Measurements from ENCODE around the gene ZP4. TPM values are rescaled to one million over a fixed set of nuclear protein-coding genes. Genes with fewer than 3 reads are reported as not detected.

The ZP4 gene
- total RNA-seq (2012; rRNA removed), result not detected in 2 replicates
- not detected in 2 replicates for polyA plus RNA-seq (2012; rRNA removed)
- polyA plus RNA-seq (2012; cell fraction: cytosol; rRNA removed), result not detected in 2 replicates
- not detected in 2 replicates for polyA plus RNA-seq (2012; cell fraction: nucleus; rRNA removed; ENCODE audit: low replicate concordance)
- Bru-seq, nascent RNA, result not detected
- BruChase-seq, experiment 1, labeled RNA remaining after a 6-hour chase, result not detected
- not detected for BruChase-seq, experiment 2, labeled RNA remaining after a 2-hour chase
- long read RNA-seq, result 0 reads

DNA sequence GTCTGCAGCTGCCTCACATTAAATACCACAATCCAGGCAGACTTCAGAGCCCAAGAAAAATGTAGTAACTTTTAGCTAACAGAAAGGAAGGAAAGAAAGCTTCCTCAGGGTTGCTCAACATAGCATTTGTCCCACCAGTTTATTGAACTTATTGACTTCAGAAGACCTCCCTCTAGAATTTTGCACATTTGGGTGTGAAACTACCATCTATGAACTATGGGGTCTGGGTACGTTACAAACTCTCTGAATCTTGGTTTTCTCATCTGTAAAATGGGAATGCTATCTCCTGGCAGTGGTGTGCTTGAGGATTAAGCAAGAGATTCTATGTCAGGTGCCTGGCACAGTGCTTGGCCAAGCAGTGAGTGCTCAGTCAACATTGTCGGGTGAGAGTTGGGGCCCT is at the start of gene ZP4:
Gene ZP4, minus strand, starts transcription at position 101 of the 400 bp plus-strand sequence. CDS start 287 bp downstream, outside the sequence.
- no peaks in the 10 kb centered on the region for H3K4me1 ChIP-seq (ENCODE audit: control insufficient read depth, insufficient read depth, low read length)
- dilution Hi-C loops (cut with HindIII; ENCODE audit: low sequenced_read_pairs, unreplicated experiment), result no loop called here

More for the DNA sequence above, at the start of gene ZP4:
- no peak within 1 kb of the TSS for H3K4me3 ChIP-seq (ENCODE audit: insufficient read depth, low read depth, low read length)
- no peak within 1 kb of the TSS for H3K18ac ChIP-seq (ENCODE audit: low read depth, low read length)
- ATAC-seq (ENCODE audit: low read depth) (no peak), DNase-seq (no peak)
- no peaks in the 10 kb centered on the region for H3K27me3 ChIP-seq (ENCODE audit: control insufficient read depth, insufficient read depth, low read length)
- no peak within 1 kb of the TSS for H2BK20ac ChIP-seq (ENCODE audit: low read depth, low read length)
- ChIA-PET CTCF (interaction anchor here (0.6 kb wide), 1 partner anchor 165 kb away, joined by 3 read pairs; no protein-coding TSS in a partner anchor), POLR2A (ENCODE audit: unreplicated experiment) (no interaction called here)
- H2AFZ ChIP-seq (replicated peaks; ENCODE audit: low read length, poor library complexity), result no peak within 1 kb of the TSS
- no peaks in the 10 kb centered on the region for H3K36me3 ChIP-seq (ENCODE audit: control insufficient read depth, insufficient read depth, low read length)
- no peak within 1 kb of the TSS for H3K23ac ChIP-seq (ENCODE audit: low read depth, low read length)
- WGBS, 2 experiments (ENCODE audit: extremely low coverage in 2 of 2, insufficient read length in 1 of 2), result no CpG with 5 or more reads among the region's 2 CpGs
- H4K20me1 ChIP-seq (ENCODE audit: insufficient read depth, low read length), result no peaks in the 10 kb centered on the region
- TF ChIP-seq MXI1 (IDR thresholded peaks at IDR 0.05; ENCODE audit: borderline replicate concordance, low read depth, low read length) (no peak), SMC3 (IDR thresholded peaks at IDR 0.05; ENCODE audit: low read depth, low read length) (no peak), CEBPB (IDR thresholded peaks at IDR 0.05; ENCODE audit: low read depth, low read length) (no peak), CHD1 (IDR thresholded peaks at IDR 0.05; ENCODE audit: low read depth, low read length) (no peak), MAFK (IDR thresholded peaks at IDR 0.05; ENCODE audit: low read depth, low read length) (no peak), BHLHE40 (IDR thresholded peaks at IDR 0.05; ENCODE audit: low read depth, low read length) (no peak), POLR2A (IDR thresholded peaks at IDR 0.05; ENCODE audit: low read depth, low read length) (no peak), RFX5 (IDR thresholded peaks at IDR 0.05; ENCODE audit: low read depth, low read length) (no peak), RAD21 (IDR thresholded peaks at IDR 0.05; ENCODE audit: low read length) (no peak), NFE2L2 (IDR thresholded peaks at IDR 0.05; ENCODE audit: low read depth, low read length) (no peak), RCOR1 (IDR thresholded peaks at IDR 0.05; ENCODE audit: insufficient replicate concordance, low read length) (no peak), ELK1 (IDR thresholded peaks at IDR 0.05; ENCODE audit: borderline replicate concordance, low read depth, low read length) (no peak), MAZ (IDR thresholded peaks at IDR 0.05; ENCODE audit: borderline replicate concordance, low read depth, low read length) (no peak), CTCF (conservative IDR thresholded peaks at IDR 0.05; ENCODE audit: low read depth, low read length) (no peak), FOS (IDR thresholded peaks at IDR 0.05; ENCODE audit: low read depth, low read length) (no peak)
- TF ChIP-seq, protein P1, sequence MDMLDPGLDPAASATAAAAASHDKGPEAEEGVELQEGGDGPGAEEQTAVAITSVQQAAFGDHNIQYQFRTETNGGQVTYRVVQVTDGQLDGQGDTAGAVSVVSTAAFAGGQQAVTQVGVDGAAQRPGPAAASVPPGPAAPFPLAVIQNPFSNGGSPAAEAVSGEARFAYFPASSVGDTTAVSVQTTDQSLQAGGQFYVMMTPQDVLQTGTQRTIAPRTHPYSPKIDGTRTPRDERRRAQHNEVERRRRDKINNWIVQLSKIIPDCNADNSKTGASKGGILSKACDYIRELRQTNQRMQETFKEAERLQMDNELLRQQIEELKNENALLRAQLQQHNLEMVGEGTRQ (IDR thresholded peaks at IDR 0.05; ENCODE audit: low read depth, low read length), result no peak
- no peak within 1 kb of the TSS for H4K5ac ChIP-seq (ENCODE audit: low read depth, low read length)
- H3K9me3 ChIP-seq (ENCODE audit: control insufficient read depth, insufficient read depth, low read length), result peaks cover 5% of the 10 kb centered on the region; the same call in 1 of the 2 replicates
- no peak within 1 kb of the TSS for H4K8ac ChIP-seq (ENCODE audit: low read depth in 2 of 2, low read length in 2 of 2)
- intact Hi-C loops (cut with micrococcal nuclease) (no loop called here), in situ Hi-C loops (cut with MboI; ENCODE audit: low sequenced_read_pairs) (no loop called here)
- no peaks in the 10 kb centered on the region for H3K9me1 ChIP-seq (ENCODE audit: insufficient read depth, low read length)
- H3K56ac ChIP-seq (ENCODE audit: extremely low read depth, insufficient read depth, low read length), result no peak within 1 kb of the TSS
- no peak within 1 kb of the TSS for H2AK9ac ChIP-seq (replicated peaks; ENCODE audit: low read depth, low read length, poor library complexity)
- no peak within 1 kb of the TSS for H3K27ac ChIP-seq (ENCODE audit: insufficient read depth, low read length)
- H2AK5ac ChIP-seq (ENCODE audit: low read depth, low read length), result no peak within 1 kb of the TSS
- no peak within 1 kb of the TSS for H2BK15ac ChIP-seq (ENCODE audit: low read depth, low read length)
- BruUV-seq (replicated peaks), result no TSS peak
- no peak within 1 kb of the TSS for H4K91ac ChIP-seq (ENCODE audit: insufficient read depth, low read depth, low read length)
- no peak within 1 kb of the TSS for H3K14ac ChIP-seq (replicated peaks; ENCODE audit: low read depth, low read length)
- no peak within 1 kb of the TSS for H3K4me2 ChIP-seq (ENCODE audit: low read depth, low read length)
- H3K79me1 ChIP-seq (ENCODE audit: low read depth in 1 of 2, low read length in 2 of 2), result no peaks in the 10 kb centered on the region
- no peak within 1 kb of the TSS for H3K4ac ChIP-seq (ENCODE audit: low read depth, low read length)
- H2BK120ac ChIP-seq (ENCODE audit: low read depth, low read length), result no peak within 1 kb of the TSS
- no peak within 1 kb of the TSS for H3K9ac ChIP-seq (ENCODE audit: low read depth, low read length)
- H2BK5ac ChIP-seq (ENCODE audit: low read depth, low read length, poor library complexity, severe bottlenecking), result no peak within 1 kb of the TSS

All from IMR-90 (cell line).